GM23248 (cell line): ENCODE data around the gene NEUROD2.

Experiments used
- EZH2 ChIP-seq: fragments of 200-600 bp; sonication (generic); IDR thresholded peaks from 2 replicates; pipeline ENCODE4 v1.6.1; 2018; ENCODE audit warnings: antibody characterized with exemption, mild to moderate bottlenecking; ENCODE audit not compliant: insufficient read depth, poor library complexity, severe bottlenecking
- EZH2phosphoT487 ChIP-seq: fragments of 200-600 bp; sonication (generic); IDR thresholded peaks from 2 replicates; pipeline ENCODE4 v1.6.1; 2018; ENCODE audit warnings: antibody characterized with exemption, moderate library complexity, mild to moderate bottlenecking, low read depth; ENCODE audit not compliant: insufficient read depth

DNA sequence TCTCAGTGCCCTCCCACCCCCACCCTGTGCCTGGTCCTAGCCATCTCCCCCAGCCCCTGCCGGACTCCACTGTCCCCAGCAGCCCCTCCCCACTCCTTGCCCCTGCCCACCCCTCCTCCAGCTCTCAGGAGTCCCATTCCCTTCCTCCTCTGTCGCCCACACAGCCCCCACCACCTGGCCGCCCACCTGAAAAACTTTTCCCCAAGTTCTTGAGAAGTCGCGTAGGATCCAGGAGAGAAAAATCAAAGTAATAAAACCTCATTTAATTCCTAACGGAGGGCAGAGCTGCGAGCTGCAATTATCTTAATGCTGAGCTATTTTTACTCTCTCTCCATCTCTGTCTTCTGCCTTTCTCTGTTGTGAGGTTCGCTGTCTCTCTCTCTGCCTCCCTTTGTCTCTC, 16.6 kb upstream of the NEUROD2 start:
- no peak for TF ChIP-seq EZH2
- no peak for TF ChIP-seq EZH2phosphoT487
